ENCODE results near the gene F2.
"Not testable (repeated sequence)": the region's sequence is repeated elsewhere in the genome, so short reads cannot be mapped to it uniquely, and the experiment has no call there.

The F2 gene

DNA sequence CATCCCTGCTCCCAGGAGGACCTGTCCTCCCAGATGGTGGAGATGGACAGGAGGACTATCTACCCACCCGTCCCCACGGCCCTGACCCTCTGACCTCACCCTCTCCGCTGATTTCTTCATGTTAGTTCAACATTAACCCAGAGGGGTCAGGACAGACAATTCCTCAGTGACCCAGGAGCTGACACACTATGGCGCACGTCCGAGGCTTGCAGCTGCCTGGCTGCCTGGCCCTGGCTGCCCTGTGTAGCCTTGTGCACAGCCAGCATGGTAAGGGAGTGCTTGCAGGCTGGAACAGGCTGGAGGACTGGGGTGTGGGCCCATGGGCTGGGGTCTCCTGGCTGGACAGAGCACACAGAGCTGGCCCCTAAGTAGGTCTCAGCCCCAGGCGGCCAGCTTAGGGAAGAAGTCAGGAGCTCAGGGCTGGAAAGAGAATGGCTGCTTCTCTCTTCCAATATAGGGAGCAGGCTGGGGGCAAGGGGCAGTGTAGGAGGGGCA, at the start of gene F2:
TSS of gene F2 (plus strand) at position 166 of the 495 bp plus-strand sequence. CDS start at position 189, 23 bp downstream.
- no peak for DNase-seq

DNA sequence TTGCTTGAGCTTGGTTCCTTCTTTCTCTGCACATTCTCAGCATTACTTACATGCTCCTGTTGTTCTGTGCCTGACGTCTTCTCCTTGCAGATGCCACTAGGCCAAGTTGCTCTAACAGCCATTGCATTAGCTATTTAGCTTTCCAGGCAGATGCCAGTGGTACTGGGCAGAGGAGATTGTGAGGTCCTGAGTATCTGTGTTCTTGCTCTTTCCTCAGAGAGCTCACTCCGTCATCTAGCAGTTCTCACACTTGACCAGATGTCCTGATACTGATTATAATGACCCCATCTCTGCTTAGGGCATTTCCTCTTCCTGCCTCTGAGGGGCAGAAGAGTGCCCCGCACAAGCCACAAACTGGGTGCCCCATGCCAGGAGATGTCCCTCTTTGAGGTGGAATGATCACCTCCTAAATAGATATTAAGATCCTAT, 49.3 kb upstream of the F2 start:
- DNase-seq: no peak

DNA sequence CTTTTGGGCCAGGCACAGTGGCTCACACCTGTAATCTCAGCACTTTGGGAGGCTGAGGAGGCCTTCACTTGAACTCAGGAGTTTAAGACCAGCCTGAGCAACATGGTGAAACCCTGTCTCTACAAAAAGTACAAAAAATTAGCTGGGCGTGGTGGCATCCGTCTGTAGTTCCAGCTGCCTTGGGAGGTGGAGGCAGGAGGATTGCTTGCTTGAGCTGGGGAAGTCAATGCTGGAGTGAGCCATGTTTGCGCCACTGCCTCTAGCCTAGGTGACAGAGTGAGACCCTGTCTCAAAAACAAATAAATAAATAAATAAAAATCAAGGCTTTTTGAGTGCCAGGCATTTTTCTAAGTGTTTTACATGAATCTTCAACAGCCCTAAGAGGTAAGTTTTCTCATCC, 48.5 kb upstream of the F2 start:
- not testable (repeated sequence) for DNase-seq

DNA sequence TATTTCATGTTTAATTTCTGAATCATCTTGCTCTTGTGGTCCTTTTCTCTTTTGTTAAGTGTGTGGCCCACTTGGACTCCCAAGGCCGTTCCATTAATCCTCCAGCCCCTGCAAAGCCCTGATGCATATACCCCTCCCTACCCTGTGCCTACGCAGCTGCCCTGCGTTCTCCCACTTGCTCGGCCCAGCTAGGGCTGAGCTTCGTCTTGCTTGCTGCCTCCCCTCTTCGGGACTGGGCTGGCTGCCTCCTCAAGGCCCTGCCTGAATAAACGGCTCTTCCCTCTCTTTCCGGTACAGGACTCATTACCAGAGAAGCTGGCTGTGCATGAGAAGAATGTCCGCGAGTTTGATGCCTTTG, 47.1 kb upstream of the F2 start:
- no peak for DNase-seq

DNA sequence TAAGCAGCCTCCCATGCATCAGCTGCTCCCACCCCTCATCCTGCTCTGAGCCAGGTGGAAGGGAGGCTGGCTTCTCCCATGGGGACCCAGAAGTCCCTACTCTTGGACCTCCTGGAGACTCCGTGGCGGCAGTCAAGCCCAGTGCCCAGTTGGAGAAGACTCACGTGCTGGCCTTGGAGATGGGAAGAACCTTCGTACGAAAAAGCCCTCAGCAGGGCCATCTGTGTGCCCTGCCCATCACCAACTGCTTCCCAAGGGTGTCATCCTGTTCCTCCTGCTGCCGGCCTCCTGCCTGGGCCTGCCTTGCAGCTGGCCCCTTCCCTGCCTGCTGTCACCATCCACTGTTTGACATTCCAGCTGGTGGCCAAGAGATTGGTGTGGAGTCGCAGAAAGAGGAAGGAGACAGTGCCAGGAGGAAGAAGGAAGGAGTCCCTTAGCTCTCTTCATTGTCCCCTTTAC, 46.6 kb upstream of the F2 start:
- no peak for DNase-seq

DNA sequence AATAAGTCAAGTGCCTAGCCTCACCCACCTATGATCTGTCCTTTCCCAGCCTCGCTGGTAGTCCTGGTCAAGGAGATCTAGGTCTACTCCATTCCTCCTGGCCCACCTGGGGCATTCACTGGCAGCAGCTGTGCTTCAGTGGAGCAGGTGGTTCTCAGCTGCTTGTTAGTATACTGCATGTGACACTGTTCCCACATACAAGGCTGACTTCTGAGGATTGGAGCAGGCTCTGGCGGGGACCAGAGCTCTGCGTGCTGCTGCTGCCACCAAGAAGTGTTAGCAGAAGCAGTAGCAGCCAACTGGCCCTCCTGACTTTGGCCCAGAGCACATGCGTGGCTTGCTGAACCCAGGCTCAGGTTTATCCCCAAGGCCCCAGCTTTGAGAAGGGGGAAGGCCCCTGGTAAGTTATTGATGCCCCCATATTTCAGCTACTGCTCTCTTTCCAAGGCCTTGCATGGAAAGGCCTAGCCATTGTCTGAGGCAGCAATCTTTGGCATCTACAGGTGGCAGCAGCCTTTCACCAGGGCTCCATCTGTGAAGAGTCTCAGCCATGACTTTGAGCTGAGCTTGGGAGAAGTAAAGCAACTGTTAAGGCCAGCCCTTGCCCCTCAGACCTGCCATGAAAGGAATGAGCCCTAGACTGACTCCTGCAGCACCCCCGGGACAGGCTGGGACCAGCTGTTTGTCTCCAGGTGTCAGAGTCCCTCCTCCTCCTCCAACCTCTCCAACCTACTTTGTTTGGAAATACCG, 45.1 kb upstream of the F2 start:
- no peak for DNase-seq

DNA sequence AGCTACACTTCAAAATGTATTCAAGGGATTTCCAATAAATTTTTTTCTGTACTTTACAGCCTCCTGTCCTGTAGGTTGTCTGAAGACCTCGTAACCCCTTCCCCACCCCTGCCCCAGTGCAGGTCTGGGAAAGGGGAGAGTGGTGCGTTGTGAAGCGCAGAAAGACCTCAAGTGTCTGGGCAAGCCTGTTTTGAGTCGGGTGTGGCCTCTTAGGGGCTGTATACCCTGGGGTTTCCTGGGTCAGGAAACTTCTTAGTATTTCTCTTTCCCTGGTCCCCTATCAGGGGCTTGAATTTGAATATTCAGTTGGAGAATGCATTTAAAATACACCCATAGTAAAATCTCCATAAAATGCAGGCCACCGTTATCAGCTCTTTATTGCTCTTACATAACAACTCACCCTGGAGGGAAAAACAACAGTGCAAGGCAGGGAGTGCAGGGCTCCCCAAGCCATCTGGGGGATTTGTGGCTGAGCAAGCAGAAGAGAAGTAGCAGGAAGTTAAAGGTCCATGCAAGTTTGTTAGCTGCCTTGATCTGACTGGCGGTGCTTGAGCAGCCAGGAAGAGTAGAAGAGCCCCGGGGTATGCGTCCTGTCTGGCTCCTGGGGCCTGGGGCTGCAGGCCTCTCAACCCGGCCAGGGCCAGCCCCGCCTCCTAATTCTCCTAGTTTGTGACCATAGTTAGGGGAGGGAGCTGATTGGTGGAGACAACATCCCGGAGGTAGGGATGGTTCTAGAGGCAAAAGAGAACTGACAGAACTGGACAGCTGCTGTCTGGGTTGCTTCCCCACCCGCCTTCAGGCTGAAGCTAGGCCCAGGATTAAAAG, 44.3 kb upstream of the F2 start:
- no peak for DNase-seq

DNA sequence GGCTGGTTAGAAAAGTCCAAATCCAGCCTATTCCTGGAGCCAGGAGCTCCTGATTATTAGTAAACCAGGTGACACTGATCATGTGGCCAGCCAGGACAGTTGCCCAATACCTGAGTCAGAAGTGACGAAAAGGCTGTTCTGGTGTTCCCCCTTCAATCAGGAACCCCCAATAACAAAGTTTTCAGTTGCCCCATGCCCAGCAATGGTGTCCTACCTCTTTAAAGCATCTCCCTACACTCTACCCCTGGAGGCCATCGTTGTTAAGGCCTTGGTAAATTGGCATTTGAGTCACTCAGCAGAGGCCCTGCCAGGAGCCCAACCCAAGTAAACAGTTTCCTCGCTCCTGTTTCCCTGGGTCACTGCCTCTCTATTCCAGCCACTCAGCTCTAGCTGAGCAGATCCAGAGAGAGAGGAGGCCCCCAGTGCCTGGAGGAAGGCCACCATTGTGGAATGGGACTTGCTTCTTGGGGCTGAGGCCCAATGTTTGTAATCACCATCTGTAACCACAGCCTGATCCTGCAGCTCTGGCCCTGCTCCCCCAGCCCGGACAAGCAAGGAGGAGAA, 43.6 kb upstream of the F2 start:
- DNase-seq: no peak

DNA sequence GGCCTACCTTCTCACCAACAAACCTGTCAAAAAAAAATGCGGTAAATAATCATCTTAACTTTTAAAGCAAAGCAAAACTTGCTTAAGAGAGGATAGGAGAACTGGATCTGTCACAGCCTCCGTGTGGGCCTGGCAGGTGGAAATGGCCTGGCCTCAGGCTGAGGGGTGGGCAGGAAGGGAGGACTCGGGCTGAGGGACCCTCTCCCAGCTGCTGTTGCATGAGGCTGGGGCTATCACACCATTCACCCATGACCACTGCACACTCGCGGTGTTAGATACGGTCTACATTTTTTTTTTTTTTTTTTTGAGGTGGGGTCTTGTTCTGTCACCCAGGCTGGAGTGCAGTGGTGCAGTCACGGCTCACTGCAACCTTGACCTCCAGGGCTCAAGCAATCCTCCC, 43.1 kb upstream of the F2 start:
- DNase-seq: no peak

DNA sequence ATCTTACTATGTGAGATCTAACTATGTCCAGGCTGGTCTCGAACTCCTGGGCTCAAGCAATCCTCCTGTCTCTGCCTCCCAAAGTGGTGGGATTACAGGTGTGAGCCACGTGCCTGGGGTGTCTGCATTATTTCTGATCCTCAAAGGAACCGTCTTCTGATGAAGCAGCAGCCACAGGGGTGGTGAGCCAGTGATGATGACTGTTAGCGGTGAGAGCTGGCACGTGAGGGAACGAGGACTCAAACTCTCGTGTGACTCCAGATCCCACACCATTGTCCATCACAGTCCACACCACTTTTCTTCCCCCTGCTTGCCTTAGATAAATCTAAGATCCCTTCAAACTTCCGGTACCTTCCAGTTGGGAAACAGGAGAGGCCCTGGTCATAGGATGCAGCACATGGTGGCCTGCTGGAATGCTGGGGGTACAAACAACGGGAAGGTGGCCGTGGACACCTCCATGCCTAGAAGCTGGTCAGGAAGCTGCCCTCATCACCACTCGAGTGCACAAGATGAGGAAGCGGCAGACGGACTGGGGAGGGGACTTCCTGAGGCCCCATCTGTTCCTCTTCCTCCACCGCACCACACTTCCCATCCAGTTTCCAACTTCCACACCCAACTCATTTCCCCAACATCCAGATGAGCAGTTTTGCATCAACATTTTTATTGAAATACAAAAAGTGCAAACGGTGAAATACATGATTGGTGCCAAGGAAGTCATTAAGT, 42.4 kb upstream of the F2 start:
- DNase-seq: no peak

DNA sequence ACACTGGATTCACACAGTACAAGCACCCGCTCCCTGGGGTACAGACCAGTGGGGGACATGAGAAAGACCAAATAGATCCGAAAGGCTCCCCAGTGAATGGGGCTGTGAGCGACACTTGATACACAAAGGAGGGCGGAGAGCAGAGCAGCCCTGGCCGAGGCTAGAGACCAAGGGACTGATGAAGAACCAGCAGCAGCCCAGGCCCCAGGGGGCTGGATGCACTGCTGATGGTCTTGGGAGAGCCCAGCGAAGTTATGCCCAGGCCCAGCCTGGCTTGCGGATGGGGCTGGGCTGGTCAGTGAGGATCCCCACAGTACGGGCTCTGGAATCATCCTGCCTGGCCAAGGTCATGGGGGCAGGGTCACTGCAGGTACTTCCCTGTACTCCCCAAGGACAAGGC, 41.8 kb upstream of the F2 start:
- no peak for DNase-seq

DNA sequence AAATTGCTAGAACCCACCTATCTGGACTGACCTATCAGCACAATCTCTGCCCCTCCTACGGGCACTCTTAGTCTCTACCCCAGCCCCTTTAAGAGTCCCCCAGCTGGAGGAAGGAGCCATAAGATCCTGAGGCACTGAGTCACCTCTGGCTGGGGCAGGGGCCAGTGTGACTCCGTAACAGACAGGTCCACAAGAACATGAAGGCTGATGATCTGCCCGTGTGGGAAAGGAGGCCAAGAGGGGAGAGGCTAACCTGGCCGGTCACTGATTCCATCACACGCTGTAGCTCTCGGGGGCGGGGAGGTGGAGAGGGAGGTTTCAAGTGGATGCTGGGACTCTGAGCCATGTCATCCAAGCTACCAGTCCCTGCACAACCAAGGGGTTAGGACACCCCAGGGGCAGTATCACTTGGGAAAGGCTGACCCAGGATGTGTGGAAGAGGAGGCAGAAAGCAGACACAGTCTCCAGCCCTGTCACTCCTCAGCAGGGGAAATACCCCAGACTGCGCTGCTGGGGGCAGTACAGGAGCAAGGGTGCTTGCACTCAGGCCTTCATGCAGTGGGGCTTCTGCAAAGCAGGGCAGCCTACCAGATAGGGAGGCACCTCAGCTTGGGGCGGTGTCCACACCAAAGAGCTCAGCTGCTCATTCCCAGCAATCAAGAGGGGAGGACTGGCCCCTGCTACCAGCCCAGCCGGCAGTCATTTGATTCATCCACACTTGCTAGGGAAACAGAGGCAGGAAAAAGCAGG, 40.8 kb upstream of the F2 start:
- DNase-seq: no peak

DNA sequence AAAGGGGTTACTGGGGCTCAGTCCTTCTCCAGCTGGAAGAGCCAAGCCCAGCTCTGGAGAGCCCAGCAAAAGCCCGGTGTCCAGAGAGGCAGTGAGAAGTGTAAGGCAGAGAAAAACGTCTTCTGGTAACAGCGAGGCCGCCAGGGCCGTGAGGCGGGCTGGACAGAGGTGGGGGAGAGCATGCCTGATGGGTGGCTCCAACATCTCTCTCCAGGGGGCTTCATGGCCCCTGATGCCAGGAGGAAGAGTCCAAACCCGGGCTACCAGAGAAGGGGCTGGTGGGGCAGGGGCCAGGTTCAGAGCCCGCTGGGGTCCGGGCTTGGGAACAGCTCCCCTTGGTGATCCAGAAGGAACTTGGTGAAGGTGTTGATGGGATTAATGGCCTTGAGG, 40.3 kb upstream of the F2 start:
- DNase-seq: no peak

DNA sequence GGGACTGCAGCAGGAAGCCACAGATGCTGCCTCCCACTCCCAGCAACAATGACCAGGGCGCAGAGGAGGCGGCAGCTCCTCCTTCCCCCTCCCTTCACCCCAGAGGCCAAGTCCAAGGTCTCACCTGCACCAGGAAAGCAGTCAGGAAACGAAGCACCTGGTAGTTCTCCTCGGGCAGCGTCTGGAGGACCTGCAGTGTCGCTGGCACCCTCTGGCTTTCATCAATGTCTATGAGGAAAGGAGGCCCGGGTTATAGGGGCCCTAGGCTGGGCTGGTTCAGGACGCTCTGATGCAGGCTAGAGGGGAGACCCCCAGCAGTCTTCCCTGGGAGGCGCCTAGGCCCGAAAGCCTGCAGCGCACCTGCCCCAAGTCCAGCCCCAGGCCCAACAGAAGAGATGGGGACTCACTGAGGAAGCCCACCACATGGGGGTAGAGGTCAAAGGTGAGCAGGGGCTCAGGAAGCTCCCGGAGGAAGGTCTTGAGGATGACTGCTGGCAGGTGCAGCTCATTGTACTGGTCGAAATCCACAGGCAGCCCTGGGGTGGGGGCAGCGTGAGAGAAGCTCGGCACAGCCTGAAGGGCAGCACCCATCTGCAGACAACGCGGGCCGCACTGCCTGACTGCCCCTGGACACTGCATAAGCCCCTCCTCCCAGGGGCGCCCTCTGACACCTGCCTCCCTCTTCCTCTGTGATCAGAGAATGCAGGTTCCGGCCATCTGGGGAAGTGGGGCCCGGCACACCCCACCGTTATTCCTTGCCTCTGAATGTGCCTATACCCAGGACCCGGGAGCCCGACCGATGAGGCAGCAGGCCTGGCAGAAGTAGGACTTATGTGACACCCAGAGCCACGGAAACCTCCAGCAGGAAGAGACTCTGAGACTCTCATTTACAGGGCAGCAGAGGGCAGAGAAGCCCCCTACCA, 39.5 kb upstream of the F2 start:
- DNase-seq: no peak

DNA sequence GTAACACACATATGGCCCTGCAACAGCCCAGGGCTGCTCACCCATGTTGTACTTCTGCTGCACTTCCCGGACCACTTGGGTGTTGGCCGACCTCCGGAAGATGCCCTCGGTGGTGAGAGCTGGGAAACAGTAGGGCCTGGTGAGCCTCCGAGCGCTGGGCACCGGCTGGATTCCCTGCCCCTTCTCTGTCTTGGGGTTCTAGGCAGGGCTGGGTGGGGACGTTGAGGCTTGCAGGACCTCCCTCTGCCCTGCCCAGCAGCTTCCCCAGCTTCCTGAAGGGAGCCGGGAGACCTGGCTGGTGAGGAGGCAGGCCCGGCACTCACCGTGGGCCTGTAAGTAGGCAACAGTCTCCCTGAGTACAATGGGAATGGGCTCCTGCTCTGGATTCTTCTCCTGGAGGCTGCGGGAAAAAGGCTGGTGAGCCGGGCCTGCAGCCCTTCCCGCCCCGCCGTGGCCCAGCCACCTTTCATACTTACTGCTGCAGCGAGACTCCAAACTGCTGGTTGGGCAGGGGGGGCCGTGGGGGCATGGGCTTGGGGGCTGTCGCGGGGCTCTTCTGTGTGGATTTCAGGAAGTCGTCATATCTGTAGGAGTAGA, 38.8 kb upstream of the F2 start:
- no peak for DNase-seq

DNA sequence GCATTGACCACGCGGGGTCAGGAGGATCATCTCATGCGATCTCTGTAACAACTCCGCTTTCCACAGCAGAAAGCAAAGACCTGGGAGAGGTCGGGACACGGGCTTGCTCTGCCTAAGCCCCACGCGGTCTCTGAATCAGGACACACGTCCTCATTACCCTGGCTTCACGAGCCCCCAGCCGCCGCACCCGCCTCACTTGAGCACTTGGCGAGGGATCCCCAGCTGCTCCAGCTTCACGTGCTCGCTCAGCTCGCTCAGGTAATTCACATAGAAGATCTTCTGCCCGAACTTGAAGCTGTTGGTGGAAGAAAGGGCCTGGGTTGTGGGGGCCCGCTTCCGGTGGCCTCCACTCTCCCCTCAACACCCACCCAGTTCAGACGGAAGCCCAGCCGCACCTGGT, 38.2 kb upstream of the F2 start:
- no peak for DNase-seq

DNA sequence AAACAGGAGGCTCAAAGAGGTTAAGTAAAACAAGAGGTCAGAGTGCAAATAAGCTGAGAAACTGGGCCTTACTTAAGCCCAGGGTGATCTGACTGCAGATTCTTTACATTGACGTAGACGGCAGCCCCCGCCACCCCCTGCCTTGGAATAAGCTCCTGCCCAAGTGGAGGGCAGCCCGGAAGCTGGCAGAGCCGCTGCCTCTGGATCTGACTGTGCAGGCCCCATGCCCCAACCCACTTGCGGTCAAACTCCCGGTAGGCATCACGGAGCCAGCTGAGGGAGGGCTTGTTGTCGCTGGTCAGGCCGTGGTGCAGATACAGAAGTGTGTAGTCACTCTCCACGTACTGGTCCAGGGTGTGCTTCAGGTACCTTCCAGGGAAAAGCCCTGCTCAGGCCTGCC, 37.2 kb upstream of the F2 start:
- DNase-seq: no peak

DNA sequence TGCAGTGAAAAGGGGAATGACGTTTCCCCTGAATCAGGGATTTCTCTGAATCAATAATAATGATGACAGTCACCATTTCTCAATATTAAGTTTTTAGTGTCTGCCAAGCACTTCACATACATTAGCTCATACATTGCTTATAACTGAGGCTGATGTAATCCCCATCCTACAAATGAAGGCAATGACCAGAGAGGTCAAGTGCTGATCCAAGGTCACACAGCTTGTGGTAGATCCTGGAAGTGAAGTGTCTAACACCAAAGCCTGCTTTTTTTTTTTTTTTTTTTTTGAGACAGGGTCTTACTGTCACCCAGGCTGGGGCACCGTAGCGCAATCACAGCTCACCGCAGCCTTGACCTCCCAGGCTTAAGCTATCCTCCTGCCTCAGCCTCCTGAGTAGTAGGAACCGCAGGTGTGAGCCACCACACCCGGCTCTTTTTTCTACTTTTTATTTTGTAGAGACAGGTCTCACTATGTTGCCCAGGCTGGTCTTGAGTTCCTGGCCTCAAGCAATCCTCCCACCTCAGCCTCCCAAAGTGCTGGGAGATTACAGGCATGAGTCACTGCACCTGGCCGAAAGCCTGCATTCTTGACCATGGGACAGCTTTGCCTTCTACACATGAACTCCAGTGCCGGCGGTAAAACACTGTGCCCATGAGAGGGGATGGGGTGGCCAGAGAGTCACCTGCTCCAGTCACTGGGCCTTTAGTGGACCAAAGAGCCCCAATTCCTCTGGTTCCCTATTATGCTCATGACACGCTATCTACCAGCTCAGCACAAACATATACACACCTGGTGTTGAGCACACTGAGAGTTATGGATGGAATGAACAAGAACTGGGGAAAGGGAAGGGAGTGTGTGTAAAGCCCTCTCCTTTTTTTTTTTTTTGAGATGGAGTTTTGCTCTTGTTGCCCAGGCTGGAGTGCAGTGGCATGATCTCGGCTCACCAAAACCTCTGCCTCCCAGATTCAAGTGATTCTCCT, 36.0 kb upstream of the F2 start:
- no peak for DNase-seq

DNA sequence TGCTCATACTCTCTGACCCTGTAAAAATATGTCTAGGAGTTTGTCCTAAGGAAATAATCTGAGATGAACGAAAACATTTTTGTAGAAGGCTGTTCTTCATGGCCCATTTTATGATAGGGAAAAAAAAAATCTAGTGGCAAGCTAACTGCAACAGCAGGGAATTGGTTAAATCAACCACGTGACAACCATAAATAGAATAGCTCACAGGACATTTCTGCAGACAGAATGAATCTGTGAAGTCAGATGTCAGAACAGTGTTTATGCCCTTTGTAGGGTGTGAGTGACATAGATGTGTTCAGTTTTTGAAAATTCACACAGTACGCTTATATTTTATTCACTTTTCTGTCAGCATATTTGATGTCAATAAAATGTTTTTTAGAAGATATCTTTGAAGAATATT, 34.6 kb upstream of the F2 start:
- DNase-seq: no peak

Measured in stimulated activated CD4-positive, alpha-beta T cell treated with anti-CD3 and anti-CD28 coated beads, Interleukin-4, amount 100 ng/mL, for 1 hour (primary cell).